Keratinocyte (primary cell): ENCODE results near the gene CSRP1. TPM values are rescaled to one million over a fixed set of nuclear protein-coding genes. Genes with fewer than 3 reads are reported as not detected.
A peak's percentile ranks its signal among the peaks of the same experiment; 100 is the strongest.

ENCODE experiments used
- DNase-seq: peaks from one replicate; pipeline ENCODE4 v3.0.0-alpha.2; 2011; ENCODE audit warnings: low read depth, missing footprints, low spot score
- FAIRE-seq: peaks from 2 replicates; lab custom pipeline; 2011; peaks lifted over from hg19 to GRCh38; lab: Jason Lieb, UNC
- H2AFZ ChIP-seq: 2 replicates; pipeline ENCODE4 v1.6.0; 2012; ENCODE audit warnings: low read length, control low read depth, inconsistent platforms; ENCODE audit not compliant: control insufficient read depth
- H3K27ac ChIP-seq: 2 replicates; pipeline ENCODE4 v1.5.1; 2011; ENCODE audit warnings: low read length; ENCODE audit not compliant: control insufficient read depth, insufficient read depth
- H3K27me3 ChIP-seq: 3 replicates; pipeline ENCODE4 v1.6.0; 2011; ENCODE audit warnings: low read length; ENCODE audit not compliant: control insufficient read depth, insufficient read depth; ENCODE audit errors: extremely low read depth
- H3K36me3 ChIP-seq, 2 experiments: 2 replicates in 1 of 2; 3 replicates in 1 of 2; pipeline ENCODE4 v1.5.1; 2011; ENCODE audit warnings: low read length in 2 of 2, mild to moderate bottlenecking in 1 of 2; ENCODE audit not compliant: control insufficient read depth in 2 of 2, insufficient read depth in 2 of 2; ENCODE audit errors: extremely low read depth in 1 of 2
- H3K4me1 ChIP-seq: 3 replicates; pipeline ENCODE4 v1.5.1; 2011; ENCODE audit warnings: low read length; ENCODE audit not compliant: control insufficient read depth, insufficient read depth; ENCODE audit errors: extremely low read depth
- H3K4me2 ChIP-seq: 3 replicates; pipeline ENCODE4 v1.6.0; 2011; ENCODE audit warnings: low read depth, low read length; ENCODE audit not compliant: control insufficient read depth, insufficient read depth; ENCODE audit errors: extremely low read depth
- H3K4me3 ChIP-seq, 3 experiments: fragments of 200-600 bp in 1 of 3; sonication (generic) in 1 of 3; 2 replicates in 2 of 3; 3 replicates in 1 of 3; pipeline ENCODE4 v1.5.1; 2011 to 2016; ENCODE audit warnings: low read length in 3 of 3, mild to moderate bottlenecking in 3 of 3, control low read depth in 2 of 3, inconsistent platforms in 1 of 3, low read depth in 1 of 3, mixed read lengths in 1 of 3, mixed run types in 1 of 3, moderate library complexity in 1 of 3; ENCODE audit not compliant: control insufficient read depth in 2 of 3, insufficient read depth in 2 of 3; ENCODE audit errors: extremely low read depth in 1 of 3
- H3K79me2 ChIP-seq: 2 replicates; pipeline ENCODE4 v1.6.0; 2012; ENCODE audit warnings: low read length; ENCODE audit not compliant: control insufficient read depth, insufficient read depth
- H3K9ac ChIP-seq: 3 replicates; pipeline ENCODE4 v1.6.0; 2011; ENCODE audit warnings: low read length; ENCODE audit not compliant: control insufficient read depth, insufficient read depth; ENCODE audit errors: extremely low read depth
- H3K9me1 ChIP-seq: 3 replicates; pipeline ENCODE4 v1.6.0; 2011; ENCODE audit warnings: low read length; ENCODE audit not compliant: control insufficient read depth, insufficient read depth; ENCODE audit errors: extremely low read depth
- H3K9me3 ChIP-seq: 2 replicates; pipeline ENCODE4 v1.5.1; 2012; ENCODE audit warnings: low read depth, low read length; ENCODE audit not compliant: control insufficient read depth
- H4K20me1 ChIP-seq: 3 replicates; pipeline ENCODE4 v1.6.0; 2011; ENCODE audit warnings: low read length; ENCODE audit not compliant: control insufficient read depth, insufficient read depth; ENCODE audit errors: extremely low read depth
- CTCF ChIP-seq, 3 experiments: IDR thresholded peaks in 1 of 3; conservative IDR thresholded peaks in 1 of 3; optimal IDR thresholded peaks in 1 of 3; 2 replicates in 2 of 3; 3 replicates in 1 of 3; pipeline versions ENCODE3 to v1.5.1; 2011; ENCODE audit warnings: low read length in 3 of 3, mild to moderate bottlenecking in 3 of 3, moderate library complexity in 2 of 3, control low read depth in 1 of 3, inconsistent platforms in 1 of 3; ENCODE audit not compliant: insufficient read depth in 2 of 3; ENCODE audit errors: extremely low read depth in 1 of 3
- EZH2 ChIP-seq: IDR thresholded peaks from one replicate; pipeline ENCODE4 v1.6.1; 2012; ENCODE audit warnings: inconsistent platforms, mild to moderate bottlenecking, low read length, moderate library complexity
- dilution Hi-C: fragments of 300-500 bp; cut with MboI; formaldehyde crosslinking; loops from one replicate; pipeline ENCODE4 v1.7.0; 2020; ENCODE audit warnings: low sequenced_read_pairs; ENCODE audit not compliant: extremely low pct_ligation_motif_present
- polyA plus RNA-seq, 5 experiments: library from polyadenylated mRNA; depleted of rRNA in 3 of 5; stranded (reverse) in 3 of 5; stranded (forward) in 1 of 5; unstranded in 1 of 5; fragments of >200 nt; gene quantifications; 1 replicate in 1 of 5; 2 replicates in 3 of 5; 3 replicates in 1 of 5; pipeline versions ENCODE4 v1.2.1 to v1.2.3, GENCODE V29; 2011 to 2012; ENCODE audit warnings: missing spikeins in 2 of 5, low read depth in 1 of 5, low replicate concordance in 1 of 5

Gene CSRP1
- polyA plus RNA-seq, 1 donor (not counting 4 experiments of a cell fraction or from before 2014, with no cell fraction given): 168 TPM

GRCh38 chr1:201503397-201504176 is 3.3 kb downstream of the CSRP1 start:
- Histone ChIP-seq H3K4me3 (no peak overlapping the region), H3K27me3 (no peaks in the 10 kb centered on the region), H3K9me3 (no peaks in the 10 kb centered on the region), H3K4me2 (peak overlapping the region; percentile 61), H3K36me3 (peaks cover 3 to 19% of the 10 kb centered on the region in 2 experiments), H3K27ac (peak overlapping the region; percentile 57), H4K20me1 (peaks cover 7% of the 10 kb centered on the region), H3K79me2 (peaks cover 78% of the 10 kb centered on the region), H3K9ac (peak overlapping the region; percentile 19), H3K9me1 (peaks cover 8% of the 10 kb centered on the region), H3K4me1 (peaks cover 44% of the 10 kb centered on the region), H2AFZ (no peak overlapping the region)
- TF ChIP-seq CTCF (optimal IDR thresholded peaks at IDR 0.05 in 1 of 3, IDR thresholded peaks at IDR 0.05 in 1 of 3, conservative IDR thresholded peaks at IDR 0.05 in 1 of 3; ENCODE audit: extremely low read depth in 1 of 3, insufficient read depth in 2 of 3, low read length in 3 of 3): no peak
- TF ChIP-seq EZH2: no peak
- DNase-seq (no peak), FAIRE-seq (peak; percentile 53)
- dilution Hi-C loops: no loop called here

GRCh38 chr1:201502511-201502857 is 4.4 kb downstream of the CSRP1 start:
- Histone ChIP-seq H3K4me2 (no peak overlapping the region), H4K20me1 (peaks cover 14% of the 10 kb centered on the region), H3K27ac (no peak overlapping the region), H3K4me1 (peaks cover 40% of the 10 kb centered on the region), H3K79me2 (peaks cover 87% of the 10 kb centered on the region), H3K4me3 (no peak overlapping the region), H3K9ac (no peak overlapping the region), H3K9me3 (no peaks in the 10 kb centered on the region), H3K9me1 (peaks cover 8% of the 10 kb centered on the region), H3K36me3 (peaks cover 6 to 27% of the 10 kb centered on the region in 2 experiments), H2AFZ (no peak overlapping the region), H3K27me3 (no peaks in the 10 kb centered on the region)
- dilution Hi-C loops: no loop called here
- FAIRE-seq: no peak
- no peak for DNase-seq
- TF ChIP-seq CTCF (optimal IDR thresholded peaks at IDR 0.05 in 1 of 3, IDR thresholded peaks at IDR 0.05 in 1 of 3, conservative IDR thresholded peaks at IDR 0.05 in 1 of 3; ENCODE audit: extremely low read depth in 1 of 3, insufficient read depth in 2 of 3, low read length in 3 of 3): no peak
- no peak for TF ChIP-seq EZH2
